PC-3 (cell line): ENCODE data around the gene NCS1. TPM values are rescaled to one million over a fixed set of nuclear protein-coding genes. Genes with fewer than 3 reads are reported as not detected.
A peak's percentile ranks its signal among the peaks of the same experiment; 100 is the strongest.

ENCODE experiments used
- ATAC-seq: fragments of 200-7000 bp; cut with Tn5 transposase; 2 replicates; pipeline ENCODE4 v1.9.1; 2020; ENCODE audit warnings: mild to moderate bottlenecking, moderate library complexity
- BruUV-seq: library from RNA; stranded (reverse); fragments of 400-500 nt; replicated peaks from 2 replicates; lab custom pipeline; 2021; lab: Mats Ljungman, UMichigan
- CTCF ChIA-PET: fragments of 300-600 bp; sonication (Branson Sonifier 250); formaldehyde crosslinking; loops from one replicate; lab custom pipeline; 2022; ENCODE audit warnings: antibody characterized with exemption; lab: Charles Lee
- POLR2A ChIA-PET: fragments of 300-600 bp; sonication (Branson Sonifier 250); formaldehyde crosslinking; loops from one replicate; lab custom pipeline; 2022; ENCODE audit warnings: antibody characterized with exemption; ENCODE audit not compliant: unreplicated experiment; lab: Charles Lee
- DNase-seq: peaks from one replicate; pipeline ENCODE4 v3.0.0-alpha.2; 2015
- H2AFZ ChIP-seq: fragments of 300-600 bp; sonication (generic); 2 replicates; pipeline ENCODE4 v1.6.0; 2016; ENCODE audit warnings: antibody characterized with exemption, low read length
- H3F3A ChIP-seq: fragments of 300-600 bp; sonication (generic); one replicate; pipeline ENCODE4 v1.6.0; 2017; ENCODE audit warnings: antibody characterized with exemption, low read length, control low read depth, mild to moderate bottlenecking; ENCODE audit not compliant: unreplicated experiment
- H3K27ac ChIP-seq: fragments of 300-600 bp; sonication (generic); 2 replicates; pipeline ENCODE4 v1.5.1; 2016; ENCODE audit warnings: mild to moderate bottlenecking, low read length
- H3K27me3 ChIP-seq: fragments of 300-600 bp; sonication (generic); 2 replicates; pipeline ENCODE4 v1.6.1; 2016; ENCODE audit warnings: low read length, mixed read lengths
- H3K36me3 ChIP-seq: fragments of 300-600 bp; sonication (generic); 2 replicates; pipeline ENCODE4 v1.6.1; 2016; ENCODE audit warnings: low read depth, mixed run types, low read length, mixed read lengths
- H3K4me1 ChIP-seq: fragments of 300-600 bp; sonication (generic); 2 replicates; pipeline ENCODE4 v1.5.1; 2016; ENCODE audit warnings: low read length; ENCODE audit not compliant: insufficient read depth
- H3K4me2 ChIP-seq: fragments of 300-600 bp; sonication (generic); 2 replicates; pipeline ENCODE4 v1.6.0; 2016; ENCODE audit warnings: low read length
- H3K4me3 ChIP-seq: fragments of 300-600 bp; sonication (generic); 2 replicates; pipeline ENCODE4 v1.5.1; 2016; ENCODE audit warnings: mild to moderate bottlenecking, low read length, mixed read lengths
- H3K79me2 ChIP-seq: fragments of 300-600 bp; sonication (generic); 2 replicates; pipeline ENCODE4 v1.6.1; 2017; ENCODE audit warnings: low read length, mixed read lengths
- H3K9ac ChIP-seq: fragments of 300-600 bp; sonication (generic); 2 replicates; pipeline ENCODE4 v1.6.0; 2016; ENCODE audit warnings: mild to moderate bottlenecking, low read length
- H3K9me2 ChIP-seq: fragments of 300-600 bp; sonication (generic); replicated peaks from 2 replicates; pipeline ENCODE4 v1.6.1; 2016; ENCODE audit warnings: mixed run types, low read length, mixed read lengths
- H3K9me3 ChIP-seq: fragments of 300-600 bp; sonication (generic); 2 replicates; pipeline ENCODE4 v1.6.1; 2016; ENCODE audit warnings: low read length, mixed read lengths
- H4K20me1 ChIP-seq: fragments of 300-600 bp; sonication (generic); 2 replicates; pipeline ENCODE4 v1.6.1; 2016; ENCODE audit warnings: low read length, mixed read lengths
- EZH2 ChIP-seq: fragments of 300-600 bp; sonication (generic); IDR thresholded peaks from one replicate; pipeline ENCODE4 v1.6.1; 2017; ENCODE audit warnings: antibody characterized with exemption, mild to moderate bottlenecking, low read length; ENCODE audit not compliant: unreplicated experiment
- EZH2phosphoT487 ChIP-seq: fragments of 300-600 bp; sonication (generic); IDR thresholded peaks from 2 replicates; pipeline ENCODE4 v1.6.1; 2018; ENCODE audit warnings: mild to moderate bottlenecking, antibody characterized with exemption, low read length, borderline replicate concordance
- intact Hi-C: fragments of 100-400 bp; cut with micrococcal nuclease; formaldehyde crosslinking; loops from 2 replicates; pipeline ENCODE4 v1.9.0; 2023
- total RNA-seq: library from RNA; depleted of rRNA; stranded (reverse); fragments of >200 nt; gene quantifications from 2 replicates; pipeline ENCODE4 v1.2.3, GENCODE V29; 2014
- TF ChIP-seq, protein P1 (sequence below): fragments of 300-600 bp; sonication (generic); conservative IDR thresholded peaks from 2 replicates; pipeline ENCODE4 v1.5.1; 2017; ENCODE audit warnings: antibody characterized with exemption, low read depth, mild to moderate bottlenecking, low read length

NCS1 gene
- total RNA-seq, 1 experiment from 2014 or later = 14.0 TPM

DNA sequence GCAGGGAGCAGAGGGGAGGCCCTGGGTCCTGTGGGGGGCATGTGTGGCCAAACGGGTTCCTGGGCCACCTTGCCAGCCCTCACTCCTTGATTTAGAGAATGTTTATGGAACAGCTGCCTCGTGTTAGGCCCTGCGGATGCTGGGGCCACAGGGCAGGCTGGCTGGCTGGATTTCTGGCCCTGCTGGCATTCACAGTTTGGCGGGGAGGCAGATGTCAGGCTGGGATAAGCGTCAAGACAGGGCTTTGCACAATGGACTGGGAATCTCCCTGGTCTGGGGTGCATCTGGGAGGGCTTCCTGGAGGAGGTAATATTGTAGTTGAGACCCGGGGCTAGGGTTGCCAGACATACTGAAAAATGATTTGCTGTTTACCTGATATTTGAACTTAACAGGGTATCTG is 13.8 kb downstream of the NCS1 start:
- POLR2A ChIA-PET = no interaction called here
- intact Hi-C loops = no loop called here
- Histone ChIP-seq H3K79me2 (peaks cover 42% of the 10 kb centered on the region), H3K4me3 (no peak overlapping the region), H3K36me3 (no peaks in the 10 kb centered on the region), H3K27ac (no peak overlapping the region), H3F3A (no peaks in the 10 kb centered on the region), H2AFZ (no peak overlapping the region), H4K20me1 (peaks cover 3% of the 10 kb centered on the region; the same call in 1 of the 2 replicates), H3K27me3 (no peaks in the 10 kb centered on the region), H3K4me1 (peaks cover 10% of the 10 kb centered on the region), H3K9me2 (no peaks in the 10 kb centered on the region), H3K9ac (no peak overlapping the region), H3K4me2 (no peak overlapping the region), H3K9me3 (no peaks in the 10 kb centered on the region)
- no peak for DNase-seq
- BruUV-seq = no TSS peak
- CTCF ChIA-PET = no interaction called here
- TF ChIP-seq EZH2phosphoT487 = no peak
- TF ChIP-seq, protein P1, sequence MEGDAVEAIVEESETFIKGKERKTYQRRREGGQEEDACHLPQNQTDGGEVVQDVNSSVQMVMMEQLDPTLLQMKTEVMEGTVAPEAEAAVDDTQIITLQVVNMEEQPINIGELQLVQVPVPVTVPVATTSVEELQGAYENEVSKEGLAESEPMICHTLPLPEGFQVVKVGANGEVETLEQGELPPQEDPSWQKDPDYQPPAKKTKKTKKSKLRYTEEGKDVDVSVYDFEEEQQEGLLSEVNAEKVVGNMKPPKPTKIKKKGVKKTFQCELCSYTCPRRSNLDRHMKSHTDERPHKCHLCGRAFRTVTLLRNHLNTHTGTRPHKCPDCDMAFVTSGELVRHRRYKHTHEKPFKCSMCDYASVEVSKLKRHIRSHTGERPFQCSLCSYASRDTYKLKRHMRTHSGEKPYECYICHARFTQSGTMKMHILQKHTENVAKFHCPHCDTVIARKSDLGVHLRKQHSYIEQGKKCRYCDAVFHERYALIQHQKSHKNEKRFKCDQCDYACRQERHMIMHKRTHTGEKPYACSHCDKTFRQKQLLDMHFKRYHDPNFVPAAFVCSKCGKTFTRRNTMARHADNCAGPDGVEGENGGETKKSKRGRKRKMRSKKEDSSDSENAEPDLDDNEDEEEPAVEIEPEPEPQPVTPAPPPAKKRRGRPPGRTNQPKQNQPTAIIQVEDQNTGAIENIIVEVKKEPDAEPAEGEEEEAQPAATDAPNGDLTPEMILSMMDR = no peak
- no peak for TF ChIP-seq EZH2
- no peak for ATAC-seq

DNA sequence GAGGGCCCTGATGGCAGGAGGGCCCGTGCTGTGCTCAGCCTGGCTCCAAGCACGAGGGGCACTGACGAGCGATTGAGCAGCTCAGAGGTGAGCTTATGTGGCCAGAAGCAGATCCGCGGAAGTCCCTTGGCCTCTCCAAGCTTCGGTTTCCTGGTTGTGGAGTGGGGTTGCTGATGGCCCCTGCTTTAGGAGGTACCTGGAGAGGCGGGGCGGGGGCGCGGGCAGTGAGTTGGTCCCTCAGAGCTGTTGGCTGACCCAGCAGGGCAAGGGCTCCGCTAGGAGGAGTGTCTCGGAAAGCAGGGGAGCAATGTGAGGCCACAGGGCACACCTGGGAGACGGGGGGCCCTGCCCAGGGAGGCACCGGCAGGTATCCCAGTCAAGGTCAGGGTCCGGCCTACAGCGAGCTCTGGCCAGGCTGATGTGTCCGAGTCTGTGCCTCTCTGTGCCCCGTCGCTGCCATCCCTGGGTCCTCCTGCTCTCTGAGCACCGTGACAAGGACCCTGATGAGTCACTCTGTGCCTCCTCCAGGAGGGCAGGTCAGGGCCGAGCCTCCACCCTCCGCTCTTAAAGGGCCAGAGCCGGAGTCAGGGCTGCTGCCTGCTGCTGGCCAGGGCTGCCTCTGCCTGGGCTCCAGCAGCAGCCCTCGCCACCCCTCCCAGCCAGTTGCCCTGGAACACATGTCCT is 14.8 kb downstream of the NCS1 start:
- H3K27me3 ChIP-seq = no peaks in the 10 kb centered on the region
- H2AFZ ChIP-seq = no peak overlapping the region
- ChIA-PET CTCF (no interaction called here), POLR2A (no interaction called here)
- no TSS peak for BruUV-seq
- no peaks in the 10 kb centered on the region for H3F3A ChIP-seq
- H3K9me2 ChIP-seq = no peaks in the 10 kb centered on the region
- H3K4me1 ChIP-seq = peaks cover 10% of the 10 kb centered on the region
- H3K27ac ChIP-seq = no peak overlapping the region
- intact Hi-C loops = no loop called here
- no peaks in the 10 kb centered on the region for H3K9me3 ChIP-seq
- TF ChIP-seq EZH2 (no peak), EZH2phosphoT487 (no peak)
- TF ChIP-seq, protein P1 = no peak
- peak; percentile 99 for ATAC-seq
- H3K4me2 ChIP-seq = peak overlapping the region; percentile 69
- no peaks in the 10 kb centered on the region for H3K36me3 ChIP-seq
- peak; percentile 75 for DNase-seq
- H4K20me1 ChIP-seq = peaks cover 3% of the 10 kb centered on the region; the same call in 1 of the 2 replicates
- peaks cover 36% of the 10 kb centered on the region for H3K79me2 ChIP-seq
- no peak overlapping the region for H3K9ac ChIP-seq
- H3K4me3 ChIP-seq = peak overlapping the region; percentile 34; the same call in 1 of the 2 replicates

- CTCF ChIA-PET = no interaction called here
- no peak overlapping the region for H3K27ac ChIP-seq
- intact Hi-C loops = no loop called here
Observed at GRCh38 chr9:130187523-130187846, 15.3 kb downstream of the NCS1 start.

More at GRCh38 chr9:130187523-130187846, 15.3 kb downstream of the NCS1 start:
- Histone ChIP-seq H3K4me1 (peaks cover 10% of the 10 kb centered on the region), H3K27me3 (no peaks in the 10 kb centered on the region), H3K9me2 (no peaks in the 10 kb centered on the region), H2AFZ (no peak overlapping the region), H3K4me2 (peak overlapping the region; percentile 69), H3F3A (no peaks in the 10 kb centered on the region), H3K4me3 (no peak overlapping the region), H3K9me3 (no peaks in the 10 kb centered on the region), H3K36me3 (no peaks in the 10 kb centered on the region), H3K79me2 (peaks cover 36% of the 10 kb centered on the region), H3K9ac (no peak overlapping the region), H4K20me1 (peaks cover 3% of the 10 kb centered on the region; the same call in 1 of the 2 replicates)
- DNase-seq (no peak), ATAC-seq (no peak)
- POLR2A ChIA-PET = no interaction called here
- no TSS peak for BruUV-seq
- TF ChIP-seq, protein P1 = no peak
- no peak for TF ChIP-seq EZH2phosphoT487
- TF ChIP-seq EZH2 = no peak
